T-helper 1 cell treated with Interleukin-12 subunit alpha and Interleukin-12 subunit beta and Interleukin-4 antibody, amounts not matched to agents 30 ng/mL and 1 ng/mL, for 36 hours (primary cell): ENCODE results near the gene ASL. TPM values are rescaled to one million over a fixed set of nuclear protein-coding genes. Genes with fewer than 3 reads are reported as not detected.
"Not testable (repeated sequence)": the region's sequence is repeated elsewhere in the genome, so short reads cannot be mapped to it uniquely, and the experiment has no call there.

Experiments used
- intact Hi-C: fragments of 100-400 bp; cut with micrococcal nuclease; formaldehyde crosslinking; loops from one replicate; pipeline ENCODE4 v1.15.1; 2024
- total RNA-seq: library from RNA; stranded (reverse); gene quantifications from 2 replicates; pipeline ENCODE4 v1.2.3, GENCODE V29; 2022

ASL gene
- total RNA-seq, 1 donor from 2014 or later: 30.3 TPM

- intact Hi-C loops: loop anchor here (1.0 kb wide), 1 partner anchor 8 kb away; no protein-coding TSS in a partner anchor
Measured at GRCh38 chr7:66116680-66117420, 41.2 kb downstream of the ASL start.

- intact Hi-C loops: no loop called here
Measured at GRCh38 chr7:66118603-66119002, 43.0 kb downstream of the ASL start.

- intact Hi-C loops: no loop called here
Measured at GRCh38 chr7:66119245-66119850, 43.7 kb downstream of the ASL start.

GRCh38 chr7:66123175-66123528 is 47.5 kb downstream of the ASL start:
- intact Hi-C loops: no loop called here

GRCh38 chr7:66124569-66124861 is 48.9 kb downstream of the ASL start:
- intact Hi-C loops: not testable (repeated sequence)

- intact Hi-C loops: loop anchor here (1.0 kb wide), 1 partner anchor 8 kb away; no protein-coding TSS in a partner anchor
Measured at GRCh38 chr7:66125052-66125694, 49.6 kb downstream of the ASL start.

- intact Hi-C loops: loop anchor here (1.0 kb wide), 1 partner anchor 9 kb away; no protein-coding TSS in a partner anchor
Measured at GRCh38 chr7:66125781-66126352, 50.2 kb downstream of the ASL start.

GRCh38 chr7:66127172-66127571 is 51.6 kb downstream of the ASL start:
- intact Hi-C loops: not testable (repeated sequence)

- intact Hi-C loops: no loop called here
Measured at GRCh38 chr7:66138994-66139752, 63.6 kb downstream of the ASL start.

- intact Hi-C loops: no loop called here
Measured at GRCh38 chr7:66140924-66141323, 65.3 kb downstream of the ASL start.

GRCh38 chr7:66142334-66142733 is 66.7 kb downstream of the ASL start:
- intact Hi-C loops: no loop called here

GRCh38 chr7:66142996-66143395 is 67.4 kb downstream of the ASL start:
- intact Hi-C loops: no loop called here

Other genes with a start within 250 kb of the ASL start
- gene VKORC1L1, start 202.7 kb upstream of the ASL start, total RNA-seq: 19.0 and 19.2 TPM in 2 replicates
- gene GUSB, start 93.6 kb upstream of the ASL start, total RNA-seq: 57.7 and 59.9 TPM in 2 replicates
- gene CRCP, start 39.0 kb downstream of the ASL start, total RNA-seq: 29.9 and 34.7 TPM in 2 replicates
- 0.42 and 0.71 TPM in 2 replicates for gene TPST1, start 129.5 kb downstream of the ASL start, total RNA-seq